ENCODE data around the gene KIAA0825. TPM values are rescaled to one million over a fixed set of nuclear protein-coding genes. Genes with fewer than 3 reads are reported as not detected.

The KIAA0825 gene
- polyA plus RNA-seq, 3 donors: 0.56 to 1.3 (median 0.89) TPM

- no peak overlapping the region for H3K9ac ChIP-seq (ENCODE audit: insufficient read depth, low read length, poor library complexity, severe bottlenecking)
- no CpG with 5 or more reads among the region's 3 CpGs for WGBS (ENCODE audit: insufficient coverage)
- no peaks in the 10 kb centered on the region for H3K4me1 ChIP-seq (ENCODE audit: control insufficient read depth in 1 of 2, insufficient read depth in 2 of 2, low read length in 2 of 2)
- intact Hi-C loops (cut with micrococcal nuclease): no loop called here
- H3K4me3 ChIP-seq (replicated peaks in 1 of 3; ENCODE audit: low read depth in 2 of 3, low read length in 3 of 3): no peak overlapping the region
- peaks cover 5% of the 10 kb centered on the region for H3K4me1 Mint-ChIP-seq
- H3K9me3 Mint-ChIP-seq: no peaks in the 10 kb centered on the region
- no peaks in the 10 kb centered on the region for H4K20me1 ChIP-seq (ENCODE audit: insufficient read depth, low read length)
- H3K9me3 ChIP-seq (replicated peaks in 1 of 2; ENCODE audit: control insufficient read depth in 1 of 2, insufficient read depth in 1 of 2, low read length in 2 of 2): no peaks in the 10 kb centered on the region
- no peaks in the 10 kb centered on the region for H3K79me2 ChIP-seq (ENCODE audit: insufficient read depth, low read length)
- no peaks in the 10 kb centered on the region for H3K27me3 Mint-ChIP-seq (ENCODE audit: low read depth in 3 of 3)
- no peak overlapping the region for H2AFZ ChIP-seq (ENCODE audit: insufficient read depth, low read depth, low read length, poor library complexity, severe bottlenecking)
- no peak overlapping the region for H3K27ac Mint-ChIP-seq
- no peak for DNase-seq
- TF ChIP-seq CTCF (IDR thresholded peaks at IDR 0.05): no peak
- H3K36me3 Mint-ChIP-seq: no peaks in the 10 kb centered on the region
- H3K36me3 ChIP-seq (replicated peaks in 1 of 2; ENCODE audit: control insufficient read depth in 1 of 2, insufficient read depth in 2 of 2, low read length in 2 of 2): no peaks in the 10 kb centered on the region
- no peaks in the 10 kb centered on the region for H3K27me3 ChIP-seq (ENCODE audit: control insufficient read depth in 2 of 2, insufficient read depth in 2 of 2, low read length in 2 of 2)
- H3K4me3 Mint-ChIP-seq: no peak overlapping the region
- H3K4me2 ChIP-seq (replicated peaks; ENCODE audit: extremely low read depth, low read length, poor library complexity, severe bottlenecking): no peak overlapping the region
- H3K27ac ChIP-seq (ENCODE audit: low read depth in 1 of 2, low read length in 2 of 2): no peak overlapping the region
Observed at GRCh38 chr5:94254214-94254613, 364.2 kb downstream of the KIAA0825 start.

DNA sequence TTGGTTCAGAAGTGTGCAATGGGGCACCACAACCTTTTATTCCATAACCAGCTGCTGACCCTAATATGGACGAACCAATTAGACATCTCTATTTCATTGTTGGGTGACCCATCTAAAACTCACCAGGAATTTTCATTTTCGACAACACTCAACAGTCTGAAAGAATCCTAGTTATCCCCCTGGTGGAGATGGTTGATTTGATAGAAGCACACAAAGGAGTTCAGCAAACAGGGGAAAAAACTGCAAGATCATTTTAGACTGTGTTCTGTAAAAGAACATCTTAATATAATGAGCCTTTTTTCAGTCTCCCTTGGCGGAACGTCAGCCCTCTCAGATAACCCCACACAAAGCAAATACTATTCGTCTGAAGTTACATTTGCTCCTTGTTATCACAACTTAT is 367.4 kb downstream of the KIAA0825 start:
- intact Hi-C loops (cut with micrococcal nuclease): no loop called here
- DNase-seq: no peak
- no peak overlapping the region for H2AFZ ChIP-seq (ENCODE audit: insufficient read depth, low read depth, low read length, poor library complexity, severe bottlenecking)
- H3K9ac ChIP-seq (ENCODE audit: insufficient read depth, low read length, poor library complexity, severe bottlenecking): no peak overlapping the region
- H3K4me1 ChIP-seq (ENCODE audit: control insufficient read depth in 1 of 2, insufficient read depth in 2 of 2, low read length in 2 of 2): peaks cover 11 to 13% of the 10 kb centered on the region in 2 donors
- H3K27ac Mint-ChIP-seq: no peak overlapping the region
- no peak for TF ChIP-seq CTCF (IDR thresholded peaks at IDR 0.05)
- no peaks in the 10 kb centered on the region for H3K9me3 ChIP-seq (replicated peaks in 1 of 2; ENCODE audit: control insufficient read depth in 1 of 2, insufficient read depth in 1 of 2, low read length in 2 of 2)
- H3K4me3 Mint-ChIP-seq: no peak overlapping the region
- H3K27me3 Mint-ChIP-seq (ENCODE audit: low read depth in 3 of 3): no peaks in the 10 kb centered on the region
- no peak overlapping the region for H3K4me2 ChIP-seq (replicated peaks; ENCODE audit: extremely low read depth, low read length, poor library complexity, severe bottlenecking)
- H3K27ac ChIP-seq (ENCODE audit: low read depth in 1 of 2, low read length in 2 of 2): no peak overlapping the region
- H3K9me3 Mint-ChIP-seq: no peaks in the 10 kb centered on the region
- no peaks in the 10 kb centered on the region for H3K27me3 ChIP-seq (ENCODE audit: control insufficient read depth in 2 of 2, insufficient read depth in 2 of 2, low read length in 2 of 2)
- no peaks in the 10 kb centered on the region for H3K36me3 ChIP-seq (replicated peaks in 1 of 2; ENCODE audit: control insufficient read depth in 1 of 2, insufficient read depth in 2 of 2, low read length in 2 of 2)
- H3K4me3 ChIP-seq (replicated peaks in 1 of 3; ENCODE audit: low read depth in 2 of 3, low read length in 3 of 3): no peak overlapping the region
- no peaks in the 10 kb centered on the region for H3K36me3 Mint-ChIP-seq
- H3K4me1 Mint-ChIP-seq: peaks cover 20% of the 10 kb centered on the region
- WGBS (ENCODE audit: insufficient coverage): 92% methylated on average over 2 of the region's 5 CpGs
- no peaks in the 10 kb centered on the region for H3K79me2 ChIP-seq (ENCODE audit: insufficient read depth, low read length)
- no peaks in the 10 kb centered on the region for H4K20me1 ChIP-seq (ENCODE audit: insufficient read depth, low read length)

Measured in CD14-positive monocyte (primary cell).